HepG2 (cell line): ENCODE measurements around the gene SPOP. TPM values are rescaled to one million over a fixed set of nuclear protein-coding genes. Genes with fewer than 3 reads are reported as not detected.
A peak's percentile ranks its signal among the peaks of the same experiment; 100 is the strongest.

ENCODE experiments used
- ATF1 ChIP-seq: IDR thresholded peaks from 2 replicates; pipeline ENCODE4 v1.6.1; 2016; ENCODE audit warnings: mild to moderate bottlenecking, control low read depth
- E2F2 ChIP-seq: sonication (generic); formaldehyde crosslinking; IDR thresholded peaks from 2 replicates; pipeline ENCODE4 v1.4.0; 2020; ENCODE audit warnings: missing genetic modification reagents, borderline replicate concordance
- HES4 ChIP-seq: sonication (generic); formaldehyde crosslinking; IDR thresholded peaks from 2 replicates; pipeline ENCODE4 v1.9.0; 2021; ENCODE audit warnings: mild to moderate bottlenecking, missing genetic modification reagents, borderline replicate concordance
- RFX3 ChIP-seq: IDR thresholded peaks from 2 replicates; pipeline ENCODE4 v1.6.1; 2016; ENCODE audit warnings: missing biosample characterization, missing genetic modification reagents
- SIX1 ChIP-seq: sonication (generic); formaldehyde crosslinking; IDR thresholded peaks from 2 replicates; pipeline ENCODE4 v1.4.0; 2020; ENCODE audit warnings: missing genetic modification reagents, borderline replicate concordance
- SIX4 ChIP-seq: sonication (generic); formaldehyde crosslinking; IDR thresholded peaks from 2 replicates; pipeline ENCODE4 v1.4.0; 2020; ENCODE audit warnings: missing genetic modification reagents
- SP140L ChIP-seq: sonication (generic); formaldehyde crosslinking; IDR thresholded peaks from 2 replicates; pipeline ENCODE4 v1.4.0; 2020; ENCODE audit warnings: missing genetic modification reagents, borderline replicate concordance
- ZFP90 ChIP-seq: sonication (generic); formaldehyde crosslinking; IDR thresholded peaks from 2 replicates; pipeline ENCODE4 v1.8.0; 2022; ENCODE audit warnings: missing genetic modification reagents, mild to moderate bottlenecking, inconsistent platforms, borderline replicate concordance
- ZNF335 ChIP-seq: sonication (generic); formaldehyde crosslinking; IDR thresholded peaks from 2 replicates; pipeline ENCODE4 v1.4.0; 2020; ENCODE audit warnings: missing genetic modification reagents
- ZNF382 ChIP-seq: sonication (generic); formaldehyde crosslinking; IDR thresholded peaks from 2 replicates; pipeline ENCODE4 v1.5.0; 2020; ENCODE audit warnings: missing genetic modification reagents, mild to moderate bottlenecking, borderline replicate concordance
- ZNF556 ChIP-seq: sonication (generic); formaldehyde crosslinking; IDR thresholded peaks from 2 replicates; pipeline ENCODE4 v1.4.0; 2020; ENCODE audit warnings: mild to moderate bottlenecking, missing genetic modification reagents, borderline replicate concordance
- ZNF670 ChIP-seq: sonication (generic); formaldehyde crosslinking; IDR thresholded peaks from 2 replicates; pipeline ENCODE4 v1.8.0; 2022; ENCODE audit warnings: mild to moderate bottlenecking, missing genetic modification reagents, borderline replicate concordance
- ZNF841 ChIP-seq: sonication (generic); formaldehyde crosslinking; IDR thresholded peaks from 2 replicates; pipeline ENCODE4 v1.8.1; 2023; ENCODE audit warnings: missing genetic modification reagents, borderline replicate concordance
- polyA plus RNA-seq, 8 experiments: library from polyadenylated mRNA; depleted of rRNA in 3 of 8; stranded (reverse) in 7 of 8; unstranded in 1 of 8; fragments of >200 nt; fragmentation: Illumina TruSeq in 4 of 8; extraction: Trizol in 4 of 8; gene quantifications; 2 replicates each; pipeline versions ENCODE4 v1.2.1 to v1.2.3, GENCODE V29; 2011 to 2016; ENCODE audit warnings: low read depth in 4 of 8, missing spikeins in 1 of 8, mixed read lengths in 1 of 8; ENCODE audit not compliant: insufficient read depth in 1 of 8
- total RNA-seq, 5 experiments: library from RNA; depleted of rRNA; stranded (reverse); fragments of >200 nt; fragmentation: Illumina TruSeq; extraction: Trizol; gene quantifications; 2 replicates each; pipeline ENCODE4 v1.2.3, GENCODE V29; 2016; ENCODE audit warnings: low read depth in 1 of 5
- TF ChIP-seq, protein P1 (sequence below): sonication (generic); formaldehyde crosslinking; IDR thresholded peaks from 2 replicates; pipeline ENCODE4 v1.4.0; 2020; ENCODE audit warnings: mild to moderate bottlenecking, missing genetic modification reagents, borderline replicate concordance
- TF ChIP-seq, protein P2 (sequence below): sonication (generic); formaldehyde crosslinking; IDR thresholded peaks from 2 replicates; pipeline ENCODE4 v1.4.0; 2020; ENCODE audit warnings: missing genetic modification reagents
- TF ChIP-seq, protein P3 (sequence below), 2 experiments: sonication (generic) in 1 of 2; formaldehyde crosslinking in 1 of 2; IDR thresholded peaks; 2 replicates each; pipeline versions ENCODE4 v1.4.0 to v1.6.1; 2016 to 2020; ENCODE audit warnings: borderline replicate concordance in 1 of 2, low read depth in 1 of 2, mild to moderate bottlenecking in 1 of 2, missing genetic modification reagents in 1 of 2

SPOP gene
- total and polyA plus RNA-seq, 2 of the 13 experiments (the other 11 are each of a cell fraction or from before 2014, with no cell fraction given), result 52.8 to 60.8 TPM

DNA sequence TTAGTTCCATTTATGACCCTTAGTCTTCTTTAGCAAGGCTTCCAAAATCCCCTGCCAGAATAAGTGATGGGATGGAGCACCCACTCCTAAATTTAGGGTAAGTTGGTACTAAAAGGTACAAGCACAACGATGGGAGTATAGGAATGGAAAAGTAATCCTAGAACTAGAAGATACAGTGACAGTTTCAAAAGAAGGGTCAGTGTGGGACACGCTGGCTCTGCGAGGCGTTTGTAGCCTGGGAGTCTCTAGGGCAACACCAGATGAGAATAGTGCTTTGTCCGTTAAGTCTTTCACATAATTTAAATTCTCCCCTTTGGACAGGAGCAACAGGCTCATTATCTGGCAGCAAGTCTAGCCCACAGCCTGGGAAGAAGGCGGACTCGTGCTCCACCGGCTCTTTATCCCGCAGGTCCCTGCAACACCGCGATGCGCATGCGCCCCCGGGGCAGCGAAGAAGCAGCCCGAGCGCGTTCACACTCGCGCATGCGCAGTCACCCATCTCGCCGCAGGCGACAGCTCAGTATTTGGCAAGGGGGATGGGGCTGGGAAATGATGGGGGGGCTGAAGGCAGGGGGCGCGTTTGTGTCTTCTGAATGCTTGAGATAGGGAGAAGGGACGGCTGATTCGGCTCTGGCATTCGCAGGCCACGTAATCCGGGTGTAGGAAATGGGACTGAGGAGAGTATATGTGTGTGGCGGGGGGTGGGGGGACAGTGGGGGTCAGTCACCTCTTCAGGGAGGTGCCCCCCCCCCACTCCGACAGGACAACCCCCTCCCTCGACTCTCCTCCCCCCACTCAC, 564 bp downstream of the SPOP start (continued):
- TF ChIP-seq, protein P1, sequence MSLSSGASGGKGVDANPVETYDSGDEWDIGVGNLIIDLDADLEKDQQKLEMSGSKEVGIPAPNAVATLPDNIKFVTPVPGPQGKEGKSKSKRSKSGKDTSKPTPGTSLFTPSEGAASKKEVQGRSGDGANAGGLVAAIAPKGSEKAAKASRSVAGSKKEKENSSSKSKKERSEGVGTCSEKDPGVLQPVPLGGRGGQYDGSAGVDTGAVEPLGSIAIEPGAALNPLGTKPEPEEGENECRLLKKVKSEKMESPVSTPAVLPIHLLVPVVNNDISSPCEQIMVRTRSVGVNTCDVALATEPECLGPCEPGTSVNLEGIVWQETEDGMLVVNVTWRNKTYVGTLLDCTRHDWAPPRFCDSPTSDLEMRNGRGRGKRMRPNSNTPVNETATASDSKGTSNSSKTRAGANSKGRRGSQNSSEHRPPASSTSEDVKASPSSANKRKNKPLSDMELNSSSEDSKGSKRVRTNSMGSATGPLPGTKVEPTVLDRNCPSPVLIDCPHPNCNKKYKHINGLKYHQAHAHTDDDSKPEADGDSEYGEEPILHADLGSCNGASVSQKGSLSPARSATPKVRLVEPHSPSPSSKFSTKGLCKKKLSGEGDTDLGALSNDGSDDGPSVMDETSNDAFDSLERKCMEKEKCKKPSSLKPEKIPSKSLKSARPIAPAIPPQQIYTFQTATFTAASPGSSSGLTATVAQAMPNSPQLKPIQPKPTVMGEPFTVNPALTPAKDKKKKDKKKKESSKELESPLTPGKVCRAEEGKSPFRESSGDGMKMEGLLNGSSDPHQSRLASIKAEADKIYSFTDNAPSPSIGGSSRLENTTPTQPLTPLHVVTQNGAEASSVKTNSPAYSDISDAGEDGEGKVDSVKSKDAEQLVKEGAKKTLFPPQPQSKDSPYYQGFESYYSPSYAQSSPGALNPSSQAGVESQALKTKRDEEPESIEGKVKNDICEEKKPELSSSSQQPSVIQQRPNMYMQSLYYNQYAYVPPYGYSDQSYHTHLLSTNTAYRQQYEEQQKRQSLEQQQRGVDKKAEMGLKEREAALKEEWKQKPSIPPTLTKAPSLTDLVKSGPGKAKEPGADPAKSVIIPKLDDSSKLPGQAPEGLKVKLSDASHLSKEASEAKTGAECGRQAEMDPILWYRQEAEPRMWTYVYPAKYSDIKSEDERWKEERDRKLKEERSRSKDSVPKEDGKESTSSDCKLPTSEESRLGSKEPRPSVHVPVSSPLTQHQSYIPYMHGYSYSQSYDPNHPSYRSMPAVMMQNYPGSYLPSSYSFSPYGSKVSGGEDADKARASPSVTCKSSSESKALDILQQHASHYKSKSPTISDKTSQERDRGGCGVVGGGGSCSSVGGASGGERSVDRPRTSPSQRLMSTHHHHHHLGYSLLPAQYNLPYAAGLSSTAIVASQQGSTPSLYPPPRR, result peak; percentile 6; the same call in 1 of the 2 replicates
- TF ChIP-seq HES4 (CRISPR knock-in tag), result no peak
- TF ChIP-seq RFX3, result no peak
- TF ChIP-seq E2F2 (CRISPR knock-in tag), result 0 out of 2 replicates have a peak, but pooled peaks have one; percentile 54
- TF ChIP-seq, protein P2, sequence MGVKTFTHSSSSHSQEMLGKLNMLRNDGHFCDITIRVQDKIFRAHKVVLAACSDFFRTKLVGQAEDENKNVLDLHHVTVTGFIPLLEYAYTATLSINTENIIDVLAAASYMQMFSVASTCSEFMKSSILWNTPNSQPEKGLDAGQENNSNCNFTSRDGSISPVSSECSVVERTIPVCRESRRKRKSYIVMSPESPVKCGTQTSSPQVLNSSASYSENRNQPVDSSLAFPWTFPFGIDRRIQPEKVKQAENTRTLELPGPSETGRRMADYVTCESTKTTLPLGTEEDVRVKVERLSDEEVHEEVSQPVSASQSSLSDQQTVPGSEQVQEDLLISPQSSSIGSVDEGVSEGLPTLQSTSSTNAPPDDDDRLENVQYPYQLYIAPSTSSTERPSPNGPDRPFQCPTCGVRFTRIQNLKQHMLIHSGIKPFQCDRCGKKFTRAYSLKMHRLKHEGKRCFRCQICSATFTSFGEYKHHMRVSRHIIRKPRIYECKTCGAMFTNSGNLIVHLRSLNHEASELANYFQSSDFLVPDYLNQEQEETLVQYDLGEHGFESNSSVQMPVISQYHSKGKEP (CRISPR knock-in tag), result no peak; the same call in 1 of the 2 replicates
- TF ChIP-seq, protein P3, sequence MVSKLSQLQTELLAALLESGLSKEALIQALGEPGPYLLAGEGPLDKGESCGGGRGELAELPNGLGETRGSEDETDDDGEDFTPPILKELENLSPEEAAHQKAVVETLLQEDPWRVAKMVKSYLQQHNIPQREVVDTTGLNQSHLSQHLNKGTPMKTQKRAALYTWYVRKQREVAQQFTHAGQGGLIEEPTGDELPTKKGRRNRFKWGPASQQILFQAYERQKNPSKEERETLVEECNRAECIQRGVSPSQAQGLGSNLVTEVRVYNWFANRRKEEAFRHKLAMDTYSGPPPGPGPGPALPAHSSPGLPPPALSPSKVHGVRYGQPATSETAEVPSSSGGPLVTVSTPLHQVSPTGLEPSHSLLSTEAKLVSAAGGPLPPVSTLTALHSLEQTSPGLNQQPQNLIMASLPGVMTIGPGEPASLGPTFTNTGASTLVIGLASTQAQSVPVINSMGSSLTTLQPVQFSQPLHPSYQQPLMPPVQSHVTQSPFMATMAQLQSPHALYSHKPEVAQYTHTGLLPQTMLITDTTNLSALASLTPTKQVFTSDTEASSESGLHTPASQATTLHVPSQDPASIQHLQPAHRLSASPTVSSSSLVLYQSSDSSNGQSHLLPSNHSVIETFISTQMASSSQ (IDR thresholded peaks at IDR 0.05; ENCODE audit: low read depth), result no peak
- TF ChIP-seq, protein P3 (CRISPR knock-in tag; IDR thresholded peaks at IDR 0.05; ENCODE audit: borderline replicate concordance), result no peak; the same call in 1 of the 2 replicates
- TF ChIP-seq ZNF841, result no peak
- no peak for TF ChIP-seq ZNF335 (CRISPR knock-in tag)
- TF ChIP-seq ZFP90 (CRISPR knock-in tag), result no peak
- no peak for TF ChIP-seq ATF1 (CRISPR knock-in tag)
- no peak for TF ChIP-seq SIX1 (CRISPR knock-in tag)
- no peak for TF ChIP-seq SP140L (CRISPR knock-in tag)
- no peak for TF ChIP-seq ZNF670 (CRISPR knock-in tag)
- no peak for TF ChIP-seq ZNF556
- no peak for TF ChIP-seq SIX4
- no peak for TF ChIP-seq ZNF382 (CRISPR knock-in tag)
